RWPE1 (cell line): ENCODE data around the gene ARMC3.
A peak's percentile ranks its signal among the peaks of the same experiment; 100 is the strongest.

Experiments used
- CTCF ChIA-PET: fragments of 350-600 bp; sonication (Branson Sonifier 250); formaldehyde crosslinking; extraction: SDS; loops from one replicate; lab custom pipeline; 2021; lab: Yijun Ruan, JAX
- POLR2A ChIA-PET: fragments of 400-600 bp; formaldehyde crosslinking; extraction: SDS; loops from one replicate; lab custom pipeline; 2020; ENCODE audit warnings: antibody characterized with exemption; ENCODE audit not compliant: low non-redundant PET; lab: Yijun Ruan, JAX
- DNase-seq: peaks from one replicate; pipeline ENCODE4 v3.0.0; 2012; ENCODE audit warnings: low spot score
- H3K27ac ChIP-seq: fragments of 450-650 bp; 2 replicates; pipeline ENCODE4 v1.5.1; 2017
- TF ChIP-seq, protein P1 (sequence below): fragments of 450-650 bp; conservative IDR thresholded peaks from 2 replicates; pipeline ENCODE4 v1.5.1; 2017; ENCODE audit warnings: low read depth, mild to moderate bottlenecking

ARMC3 gene

DNA sequence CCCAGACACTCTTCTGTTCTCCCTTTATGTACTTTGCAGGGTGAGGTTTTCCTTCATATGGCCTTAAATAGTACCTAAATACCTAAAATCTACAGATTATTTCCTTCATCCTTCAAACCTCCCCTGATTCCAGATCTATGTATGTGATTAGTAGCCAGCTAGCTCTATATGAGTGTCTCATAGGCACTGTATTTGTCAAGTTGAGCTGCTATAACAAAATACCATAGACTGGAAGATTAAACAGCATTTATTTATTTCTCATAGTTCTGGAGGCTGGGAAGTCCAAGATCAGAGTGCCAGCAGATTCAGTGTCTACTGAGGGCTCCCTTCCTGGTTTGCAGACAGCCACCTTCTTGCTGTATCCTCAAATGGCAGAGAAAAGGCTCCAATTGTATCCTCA, 106.9 kb downstream of the ARMC3 start:
- CTCF ChIA-PET = no interaction called here
- no peak for DNase-seq
- TF ChIP-seq, protein P1, sequence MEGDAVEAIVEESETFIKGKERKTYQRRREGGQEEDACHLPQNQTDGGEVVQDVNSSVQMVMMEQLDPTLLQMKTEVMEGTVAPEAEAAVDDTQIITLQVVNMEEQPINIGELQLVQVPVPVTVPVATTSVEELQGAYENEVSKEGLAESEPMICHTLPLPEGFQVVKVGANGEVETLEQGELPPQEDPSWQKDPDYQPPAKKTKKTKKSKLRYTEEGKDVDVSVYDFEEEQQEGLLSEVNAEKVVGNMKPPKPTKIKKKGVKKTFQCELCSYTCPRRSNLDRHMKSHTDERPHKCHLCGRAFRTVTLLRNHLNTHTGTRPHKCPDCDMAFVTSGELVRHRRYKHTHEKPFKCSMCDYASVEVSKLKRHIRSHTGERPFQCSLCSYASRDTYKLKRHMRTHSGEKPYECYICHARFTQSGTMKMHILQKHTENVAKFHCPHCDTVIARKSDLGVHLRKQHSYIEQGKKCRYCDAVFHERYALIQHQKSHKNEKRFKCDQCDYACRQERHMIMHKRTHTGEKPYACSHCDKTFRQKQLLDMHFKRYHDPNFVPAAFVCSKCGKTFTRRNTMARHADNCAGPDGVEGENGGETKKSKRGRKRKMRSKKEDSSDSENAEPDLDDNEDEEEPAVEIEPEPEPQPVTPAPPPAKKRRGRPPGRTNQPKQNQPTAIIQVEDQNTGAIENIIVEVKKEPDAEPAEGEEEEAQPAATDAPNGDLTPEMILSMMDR = no peak
- POLR2A ChIA-PET = no interaction called here
- H3K27ac ChIP-seq = no peak overlapping the region

DNA sequence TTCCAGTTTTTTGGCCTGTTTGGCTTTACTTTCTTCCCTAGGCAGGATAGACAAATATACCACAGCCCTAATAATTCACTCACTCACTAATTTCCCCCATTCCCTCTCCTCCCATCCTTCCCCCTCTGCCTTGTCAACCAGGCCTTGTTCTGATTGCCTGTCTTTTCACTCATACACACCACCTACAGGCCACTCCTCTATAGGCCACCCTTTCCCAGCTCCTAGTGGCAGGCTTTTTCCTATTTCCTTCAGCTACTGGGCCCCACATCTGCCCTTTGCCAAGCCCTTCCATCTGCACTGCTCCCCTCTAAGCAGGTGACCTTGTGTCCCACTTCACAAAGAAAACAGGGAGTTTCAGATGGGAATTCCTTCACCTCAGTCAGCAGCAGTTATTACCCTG, 107.7 kb downstream of the ARMC3 start:
- ChIA-PET CTCF (no interaction called here), POLR2A (no interaction called here)
- H3K27ac ChIP-seq = no peak overlapping the region
- DNase-seq = peak; percentile 4
- TF ChIP-seq, protein P1 = no peak

DNA sequence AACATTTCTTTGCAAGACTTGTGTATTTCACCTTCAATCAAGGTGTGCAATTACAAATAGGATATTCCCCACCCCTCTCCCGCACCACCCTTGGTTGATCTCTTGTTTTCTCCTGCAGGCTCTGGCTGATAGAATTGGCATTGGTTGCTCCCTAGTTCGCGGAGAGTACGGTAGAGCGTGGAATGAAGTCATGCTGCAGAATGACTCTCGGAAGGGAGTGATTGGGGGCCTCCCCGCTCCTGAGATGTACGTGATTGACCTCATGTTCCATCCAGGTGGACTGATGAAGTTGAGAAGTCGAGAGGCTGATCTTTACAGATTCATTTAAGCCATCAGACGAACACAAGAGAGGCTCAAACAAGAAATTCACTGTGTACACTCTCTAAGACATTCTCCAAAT, 109.3 kb downstream of the ARMC3 start:
- TF ChIP-seq, protein P1 = no peak
- CTCF ChIA-PET = no interaction called here
- POLR2A ChIA-PET = no interaction called here
- DNase-seq = no peak
- no peak overlapping the region for H3K27ac ChIP-seq

DNA sequence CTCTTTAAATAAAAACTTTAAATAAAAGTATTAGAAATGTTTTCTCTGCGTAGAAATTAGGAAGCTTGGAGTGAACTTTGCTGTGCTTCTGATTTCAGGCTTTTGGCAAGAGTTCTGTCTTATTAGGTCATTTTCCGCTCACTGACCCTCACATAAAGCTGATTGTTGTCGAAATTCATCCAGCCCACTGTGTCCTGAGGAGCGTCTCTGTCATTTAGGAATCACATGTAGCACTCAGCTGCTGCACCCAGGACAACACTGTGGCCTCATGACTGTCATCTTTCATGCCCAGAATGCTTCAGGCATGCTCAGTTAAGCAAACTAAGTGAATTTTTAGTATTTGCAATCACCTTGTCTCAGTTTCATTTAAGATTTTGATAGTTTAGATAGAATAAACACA, 109.7 kb downstream of the ARMC3 start:
- DNase-seq = no peak
- no peak overlapping the region for H3K27ac ChIP-seq
- POLR2A ChIA-PET = no interaction called here
- TF ChIP-seq, protein P1 = no peak
- CTCF ChIA-PET = no interaction called here

DNA sequence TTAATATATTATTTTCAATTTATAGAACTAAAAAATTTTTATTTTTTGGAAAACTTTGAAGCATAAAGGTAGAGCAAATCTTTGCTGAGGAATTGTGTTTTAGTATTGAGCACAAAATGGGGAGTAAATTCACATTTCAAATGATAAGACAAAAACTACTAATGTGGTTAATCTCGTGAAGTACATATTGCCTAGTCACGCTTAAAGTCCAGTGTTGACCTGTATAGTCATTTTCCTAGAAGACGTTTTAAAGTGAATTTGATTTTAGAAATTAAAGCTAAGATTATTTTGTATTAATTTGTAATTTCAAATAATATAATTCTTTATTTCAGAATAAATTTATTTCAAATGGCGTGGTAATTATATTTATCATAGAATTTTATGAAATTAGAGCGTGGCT, 110.3 kb downstream of the ARMC3 start:
- CTCF ChIA-PET = no interaction called here
- POLR2A ChIA-PET = no interaction called here
- TF ChIP-seq, protein P1 = no peak

DNA sequence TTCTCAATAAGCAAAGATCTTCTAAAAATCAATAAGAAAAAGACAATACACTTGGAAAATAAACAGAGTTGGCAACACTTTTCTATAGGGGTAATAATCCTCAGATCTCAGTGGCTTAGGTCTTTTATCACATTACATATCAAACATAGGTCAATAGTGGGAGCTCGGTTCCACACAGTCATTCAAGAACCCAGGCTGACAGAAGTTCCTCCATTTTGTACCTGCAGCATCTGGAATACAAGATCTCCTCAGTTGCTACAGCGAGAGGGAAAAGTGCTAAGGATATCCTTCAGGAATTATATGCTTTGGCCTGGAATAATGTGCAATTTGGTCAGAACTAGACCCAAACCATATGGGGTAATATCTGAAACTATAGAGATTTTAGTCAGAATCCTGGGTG, 112.1 kb downstream of the ARMC3 start:
- H3K27ac ChIP-seq = no peak overlapping the region
- ChIA-PET POLR2A (no interaction called here), CTCF (no interaction called here)
- no peak for DNase-seq
- TF ChIP-seq, protein P1 = no peak

More for the DNA sequence above, 110.3 kb downstream of the ARMC3 start:
- no peak for DNase-seq
- H3K27ac ChIP-seq = no peak overlapping the region

DNA sequence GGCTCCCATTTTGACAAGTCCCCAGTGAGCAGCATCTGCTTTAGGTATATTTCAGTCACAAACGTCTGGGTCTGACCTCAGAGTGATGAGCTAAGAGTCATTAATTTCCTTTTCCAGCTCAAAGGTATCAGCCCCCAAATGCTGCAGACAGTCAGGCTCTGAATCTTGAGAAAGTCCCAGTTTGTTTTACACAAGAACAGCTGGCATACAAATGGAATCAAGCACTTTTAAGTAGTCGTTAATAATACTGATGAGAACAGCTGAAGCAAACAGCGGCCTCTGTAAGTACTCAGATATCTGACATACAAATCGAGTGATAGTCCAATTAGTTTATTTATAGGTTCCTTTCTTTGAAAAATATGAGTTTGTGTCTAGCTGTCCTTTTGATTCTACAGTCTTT, 118.2 kb downstream of the ARMC3 start:
- POLR2A ChIA-PET = no interaction called here
- DNase-seq = no peak

More for the DNA sequence above, 118.2 kb downstream of the ARMC3 start:
- TF ChIP-seq, protein P1 = no peak
- H3K27ac ChIP-seq = no peak overlapping the region
- CTCF ChIA-PET = interaction anchor here (0.5 to 0.6 kb wide), 2 partner anchors 754 to 1080 kb away, joined by 5 read pairs; no protein-coding TSS in a partner anchor
